ENCODE results near the gene MAPK9.

DNA sequence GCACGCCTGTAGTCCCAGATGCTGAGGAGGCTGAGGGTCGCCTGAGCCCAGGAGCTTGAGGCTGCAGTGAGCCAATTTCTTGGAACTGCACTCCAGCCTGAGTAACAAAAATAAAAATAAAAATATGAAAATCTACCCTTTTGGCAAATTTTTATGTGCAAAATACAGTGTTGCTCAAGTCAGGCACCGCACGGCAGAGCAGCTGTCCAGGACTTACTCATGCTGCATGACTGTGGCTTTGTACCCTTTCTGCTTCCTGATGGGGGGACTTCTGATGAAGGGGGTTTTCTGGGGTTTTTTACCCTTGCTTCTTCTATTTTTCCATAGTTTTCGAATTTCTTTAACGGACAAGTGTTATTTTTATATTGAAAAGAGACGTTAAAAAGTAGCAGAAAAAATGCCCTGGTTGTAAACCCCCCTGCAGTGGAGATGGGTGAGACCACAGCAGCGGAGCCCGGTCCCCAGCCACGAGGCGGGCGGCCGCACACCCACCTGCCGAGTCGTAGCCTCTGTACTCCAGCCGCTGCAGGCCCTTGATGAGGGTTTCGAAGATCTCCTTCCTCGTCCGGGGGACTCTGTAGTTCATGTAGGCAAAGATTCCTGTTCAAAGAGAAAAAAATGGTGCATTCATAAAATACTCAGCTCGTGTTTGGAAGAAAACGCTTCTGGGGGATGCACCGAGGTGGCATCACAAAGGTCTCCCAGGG lies 46.3 kb upstream of the MAPK9 start:
- TF ChIP-seq, protein P1, sequence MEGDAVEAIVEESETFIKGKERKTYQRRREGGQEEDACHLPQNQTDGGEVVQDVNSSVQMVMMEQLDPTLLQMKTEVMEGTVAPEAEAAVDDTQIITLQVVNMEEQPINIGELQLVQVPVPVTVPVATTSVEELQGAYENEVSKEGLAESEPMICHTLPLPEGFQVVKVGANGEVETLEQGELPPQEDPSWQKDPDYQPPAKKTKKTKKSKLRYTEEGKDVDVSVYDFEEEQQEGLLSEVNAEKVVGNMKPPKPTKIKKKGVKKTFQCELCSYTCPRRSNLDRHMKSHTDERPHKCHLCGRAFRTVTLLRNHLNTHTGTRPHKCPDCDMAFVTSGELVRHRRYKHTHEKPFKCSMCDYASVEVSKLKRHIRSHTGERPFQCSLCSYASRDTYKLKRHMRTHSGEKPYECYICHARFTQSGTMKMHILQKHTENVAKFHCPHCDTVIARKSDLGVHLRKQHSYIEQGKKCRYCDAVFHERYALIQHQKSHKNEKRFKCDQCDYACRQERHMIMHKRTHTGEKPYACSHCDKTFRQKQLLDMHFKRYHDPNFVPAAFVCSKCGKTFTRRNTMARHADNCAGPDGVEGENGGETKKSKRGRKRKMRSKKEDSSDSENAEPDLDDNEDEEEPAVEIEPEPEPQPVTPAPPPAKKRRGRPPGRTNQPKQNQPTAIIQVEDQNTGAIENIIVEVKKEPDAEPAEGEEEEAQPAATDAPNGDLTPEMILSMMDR (IDR thresholded peaks at IDR 0.05): no peak
- TF ChIP-seq POLR2A (IDR thresholded peaks at IDR 0.05): no peak

All from adrenal gland (tissue), 5 donors.